Stimulated activated CD4-positive, alpha-beta T cell treated with anti-CD3 and anti-CD28 coated beads, Interleukin-1b, Interleukin-23, amount 100 ng/mL, for 4 hours (primary cell): ENCODE results near the gene TPH1.
A peak's percentile ranks its signal among the peaks of the same experiment; 100 is the strongest.
"Not testable (repeated sequence)": the region's sequence is repeated elsewhere in the genome, so short reads cannot be mapped to it uniquely, and the experiment has no call there.

ENCODE experiments used
- DNase-seq, 2 donors: peaks; one replicate each; pipeline ENCODE4 v3.0.0-alpha.2; 2020; ENCODE audit warnings: low read depth in 2 of 2

TPH1 gene

DNA sequence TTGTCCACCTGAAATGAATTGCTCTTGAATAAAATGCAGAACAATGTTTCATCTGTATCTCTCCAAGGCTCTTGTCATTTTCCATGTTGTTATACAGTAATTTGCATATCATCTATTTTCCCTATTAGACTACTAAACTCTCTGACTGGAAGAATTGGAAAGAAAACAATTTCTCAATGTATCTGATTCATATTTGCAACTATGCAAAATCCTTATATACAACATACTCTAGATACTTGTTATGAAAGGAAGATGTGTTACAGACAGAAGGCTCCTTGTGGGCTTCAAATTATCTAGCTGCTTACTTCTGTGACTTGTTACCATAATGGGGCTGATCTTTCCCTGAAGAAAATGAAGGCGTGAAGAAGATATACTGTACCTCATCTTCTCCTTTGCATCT lies 23.6 kb downstream of the TPH1 start:
- no peak for DNase-seq

DNA sequence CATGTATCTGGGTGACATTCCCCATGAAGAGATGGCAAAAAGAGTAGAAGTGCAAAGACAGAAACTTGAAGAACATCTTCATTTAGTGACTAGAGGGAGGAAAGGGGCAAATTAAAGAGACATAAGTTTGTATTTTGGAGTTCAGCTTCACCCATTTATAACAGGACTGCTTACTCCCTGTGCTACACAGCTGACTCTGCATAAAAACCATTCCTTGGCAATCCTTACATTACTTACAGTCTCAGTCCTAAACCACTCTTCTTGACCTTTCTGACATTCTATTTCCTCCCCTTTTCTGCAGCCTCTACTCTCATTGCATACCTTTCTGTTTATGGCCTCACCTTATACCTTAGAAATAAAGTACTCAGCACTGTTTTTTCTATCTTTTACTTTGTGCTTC lies 26.4 kb downstream of the TPH1 start:
- DNase-seq, result no peak

GRCh38 chr11:18016789-18017188 lies 29.3 kb downstream of the TPH1 start:
- no peak for DNase-seq

DNA sequence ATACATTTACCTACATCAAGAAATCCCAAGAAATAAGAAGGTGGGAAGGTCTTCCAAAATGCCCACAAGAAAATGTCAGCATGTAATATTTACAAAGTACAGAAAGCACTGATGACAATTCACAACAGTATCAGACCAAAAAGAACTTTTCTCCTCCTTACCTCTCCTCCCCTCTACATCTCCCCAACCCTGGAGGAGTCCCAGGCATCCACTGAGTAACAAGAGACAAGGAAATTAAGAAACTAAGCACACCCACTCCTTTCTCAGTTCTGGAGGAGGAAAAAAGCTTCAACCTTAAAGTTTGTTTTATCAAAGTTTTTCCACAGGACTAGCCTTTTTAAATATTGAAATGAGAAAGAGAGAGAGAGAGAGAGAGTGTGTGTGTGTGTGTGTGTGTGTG lies 31.2 kb downstream of the TPH1 start:
- DNase-seq, result no peak

DNA sequence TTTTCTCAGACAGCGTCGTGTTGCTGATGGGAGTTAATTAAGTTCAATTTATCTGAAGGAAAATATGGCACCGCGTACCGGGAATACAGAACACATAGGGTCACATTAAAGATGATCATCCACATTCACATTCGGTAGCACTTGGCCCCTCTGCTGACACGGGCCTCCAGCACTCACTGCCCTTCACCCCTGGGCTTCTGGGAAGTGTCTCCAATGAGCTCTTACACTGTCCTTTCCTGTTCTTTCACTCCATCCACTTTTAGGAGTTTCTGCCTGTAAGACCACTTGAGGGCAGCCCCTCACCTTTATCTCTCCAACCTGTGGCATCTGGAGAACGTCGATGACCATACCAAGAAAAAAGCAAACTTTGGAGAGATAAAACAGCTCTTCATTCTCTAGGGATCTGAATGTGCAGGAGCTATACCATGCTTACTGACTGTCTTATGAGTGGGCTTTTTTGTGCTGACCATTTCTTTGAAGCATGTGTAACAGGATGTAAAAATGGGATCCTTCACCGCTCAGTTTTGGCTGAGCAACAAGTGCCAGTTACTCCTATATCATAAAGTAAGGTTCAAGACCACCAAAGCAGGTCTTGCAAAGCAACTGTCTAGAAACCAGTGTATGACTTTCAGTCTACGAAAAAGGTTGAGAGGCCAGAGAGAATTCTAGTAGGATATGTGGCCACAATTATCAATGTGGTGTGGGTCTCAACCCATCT lies 32.1 kb downstream of the TPH1 start:
- DNase-seq, result no peak

DNA sequence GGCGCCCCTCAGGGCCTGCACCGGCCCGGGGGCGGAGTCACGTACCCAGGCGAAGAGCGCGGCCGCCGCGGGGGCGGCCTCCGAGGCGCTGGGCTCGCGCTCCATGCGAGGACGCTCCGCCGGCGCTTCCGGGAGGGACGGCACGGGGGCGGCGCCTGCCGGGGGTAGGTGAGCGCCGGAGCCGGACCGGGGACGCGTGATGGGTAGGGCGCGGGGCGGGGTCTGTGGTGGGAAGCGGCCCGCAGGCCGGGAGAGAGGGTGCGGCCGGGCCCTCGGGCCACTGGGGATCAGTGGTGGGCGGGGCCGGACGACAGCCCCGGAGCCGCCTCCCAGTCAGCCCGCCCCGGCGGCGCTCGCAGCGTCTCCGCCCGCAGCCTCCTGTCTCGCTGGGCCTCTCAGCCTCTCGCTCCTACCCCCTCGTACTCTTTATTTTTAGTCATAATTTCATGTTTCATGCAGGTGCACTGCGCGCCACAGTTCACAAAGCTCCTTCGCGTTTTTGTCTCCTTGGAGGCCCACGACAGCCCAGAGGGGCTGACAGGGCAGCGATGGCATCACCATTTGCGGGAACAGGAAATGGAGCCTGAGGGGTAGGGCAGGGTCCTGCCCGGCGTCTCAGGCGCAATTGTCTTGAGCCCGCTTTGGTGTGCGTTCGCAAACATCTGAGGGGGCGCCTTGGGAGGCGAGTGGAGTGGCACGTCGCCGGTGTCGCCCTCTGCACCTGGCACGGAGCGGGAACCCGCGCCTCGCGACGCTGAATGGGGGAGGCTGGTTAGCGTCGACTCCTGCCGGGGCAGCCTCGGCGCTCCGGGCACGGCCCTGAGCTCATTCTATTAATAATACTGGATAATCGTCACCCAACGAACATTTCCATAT lies 32.9 kb downstream of the TPH1 start, which contains the start of gene SERGEF:
TSS of gene SERGEF (minus strand) at position 142 of the 876 bp plus-strand sequence. CDS start at position 105, 37 bp downstream.
- peak; percentile 77 to 94 for DNase-seq

- DNase-seq, result peak in 1 of 2 donors; percentile 1
Measured at GRCh38 chr11:18012122-18012905, 33.8 kb downstream of the TPH1 start.

GRCh38 chr11:18011633-18012032 lies 34.4 kb downstream of the TPH1 start:
- no peak for DNase-seq

DNA sequence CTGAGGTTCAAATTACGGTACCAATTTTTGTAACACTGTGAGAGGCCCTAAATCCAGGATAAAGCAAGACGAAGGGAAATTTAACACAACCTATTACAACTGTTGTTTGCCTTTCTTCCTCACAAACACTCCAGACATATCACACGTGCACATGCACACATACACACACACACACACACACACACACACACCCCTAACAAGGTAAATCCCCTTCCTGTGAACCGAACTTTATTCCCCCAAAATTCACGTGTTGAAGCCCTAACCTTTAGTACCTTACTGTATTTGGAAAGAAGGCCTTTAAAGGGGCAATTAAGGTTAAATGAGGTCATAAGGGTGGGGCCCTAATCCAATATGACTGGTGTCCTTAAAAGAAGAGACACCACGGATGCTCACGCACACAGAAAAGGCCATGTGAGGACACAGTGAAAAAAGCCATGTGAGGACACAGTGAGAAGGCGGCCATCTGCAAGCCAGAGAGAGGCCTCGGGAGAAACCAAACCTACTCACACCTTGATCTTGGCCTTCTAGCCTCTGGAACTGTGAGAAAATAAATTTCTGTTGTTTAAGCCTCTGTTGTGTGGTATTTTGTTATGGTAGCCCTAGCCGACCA lies 35.0 kb downstream of the TPH1 start:
- DNase-seq, result no peak

DNA sequence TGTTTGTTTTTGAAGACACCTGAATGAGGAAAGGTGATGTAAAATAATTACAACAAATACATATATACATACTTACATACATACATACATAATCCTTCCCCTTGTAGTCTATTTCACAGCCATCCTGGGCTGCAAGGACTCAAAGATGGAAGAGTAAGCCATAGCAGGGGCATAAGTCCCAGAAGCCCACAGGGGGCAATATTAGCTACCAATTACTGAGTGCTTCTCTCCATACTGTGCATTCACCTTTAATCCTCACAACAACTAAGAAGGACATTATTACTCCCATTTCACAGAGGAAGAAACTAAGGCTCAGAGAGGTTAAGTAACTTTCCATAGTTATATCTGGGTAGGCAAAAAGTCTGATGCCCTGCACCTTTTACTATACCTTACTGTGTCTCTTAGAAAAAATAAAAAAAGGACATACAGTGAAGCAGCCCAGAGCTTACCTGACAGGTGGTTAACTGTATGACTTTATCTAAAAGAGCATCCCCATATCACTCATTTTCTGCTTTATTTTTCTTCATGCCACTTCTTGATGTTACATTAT lies 35.9 kb downstream of the TPH1 start:
- no peak for DNase-seq

GRCh38 chr11:18005376-18006129 lies 40.5 kb downstream of the TPH1 start:
- DNase-seq, result no peak

GRCh38 chr11:18001191-18001590 lies 44.9 kb downstream of the TPH1 start:
- DNase-seq, result no peak

DNA sequence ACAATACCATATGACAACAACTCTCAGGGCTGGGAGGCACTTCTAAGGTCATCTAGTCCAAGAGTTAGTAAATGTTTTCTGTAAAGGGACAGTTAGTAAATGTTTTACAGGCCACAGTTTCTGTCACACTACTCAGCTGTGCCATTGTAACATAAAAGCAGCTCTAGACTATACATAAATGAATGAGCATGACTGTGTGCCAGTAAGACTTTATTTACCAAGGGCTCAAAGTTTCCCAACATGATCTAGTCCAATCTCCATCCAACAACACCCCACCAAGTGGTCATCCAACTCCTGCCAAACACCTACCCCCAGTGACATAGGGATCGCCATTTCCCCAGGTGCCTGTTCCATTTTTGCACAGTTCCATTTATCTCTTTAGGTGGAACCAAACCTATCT lies 45.3 kb downstream of the TPH1 start:
- DNase-seq, result no peak

DNA sequence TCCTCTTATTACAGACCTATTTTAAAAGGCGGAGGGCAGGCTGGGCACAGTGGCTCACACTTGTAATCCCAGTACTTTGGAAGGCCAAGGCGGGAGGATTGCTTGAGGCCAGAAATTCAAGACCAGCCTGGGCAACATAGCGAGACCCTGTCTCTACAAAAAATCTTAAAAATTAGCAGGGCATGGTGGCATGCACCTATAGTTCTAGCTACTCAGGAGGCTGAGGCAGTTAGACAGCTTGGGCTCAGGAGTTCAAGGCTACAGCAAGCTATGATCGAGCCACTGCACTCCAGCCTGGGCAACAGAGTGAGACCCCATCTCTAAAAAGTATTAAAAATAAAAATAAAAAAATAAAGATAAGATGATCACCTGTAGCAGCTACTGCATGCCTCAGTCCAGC lies 45.9 kb downstream of the TPH1 start:
- DNase-seq, result not testable (repeated sequence)
